Activated T-cell treated with anti-CD3 and anti-CD28 coated beads, Interleukin-2, amount 50 U/mL, for 24 hours (primary cell): Measurements from ENCODE around the gene KCNAB3.
"Not testable (repeated sequence)": the region's sequence is repeated elsewhere in the genome, so short reads cannot be mapped to it uniquely, and the experiment has no call there.

Experiments
- DNase-seq: peaks from one replicate; pipeline ENCODE4 v3.0.0-alpha.2; 2020
- H3K27ac Mint-ChIP-seq: 2 replicates; pipeline ENCODE4 v1.8.0; 2020; ENCODE audit warnings: mild to moderate bottlenecking, mixed read lengths
- H3K27me3 Mint-ChIP-seq: 2 replicates; pipeline ENCODE4 v1.8.0; 2020; ENCODE audit warnings: mixed read lengths
- H3K36me3 Mint-ChIP-seq: 2 replicates; pipeline ENCODE4 v1.8.0; 2020; ENCODE audit warnings: low read depth, mixed read lengths
- H3K4me1 Mint-ChIP-seq: 2 replicates; pipeline ENCODE4 v1.8.0; 2020; ENCODE audit warnings: low read depth, mixed read lengths
- H3K4me3 Mint-ChIP-seq: 2 replicates; pipeline ENCODE4 v1.8.0; 2020; ENCODE audit warnings: mild to moderate bottlenecking, moderate library complexity, mixed read lengths
- H3K9me3 Mint-ChIP-seq: 2 replicates; pipeline ENCODE4 v1.8.0; 2020; ENCODE audit warnings: mixed read lengths

Gene KCNAB3

GRCh38 chr17:7929158-7930023, at the start of gene KCNAB3:
KCNAB3 (minus strand) TSS chr17:7929856; CDS start chr17:7929435, 421 bp downstream.
- Mint-ChIP-seq H3K9me3 (no peaks in the 10 kb centered on the region), H3K27me3 (no peaks in the 10 kb centered on the region), H3K4me3 (peak within 1 kb of the TSS; percentile 94), H3K36me3 (peaks cover 60% of the 10 kb centered on the region), H3K4me1 (peaks cover 38% of the 10 kb centered on the region), H3K27ac (peak within 1 kb of the TSS; percentile 98)
- peak; percentile 70 for DNase-seq

- H3K4me3 Mint-ChIP-seq: no peak overlapping the region
These were observed 48.1 kb upstream of the KCNAB3 start for GRCh38 chr17:7977805-7978204.

GRCh38 chr17:7977039-7977438, 47.4 kb upstream of the KCNAB3 start:
- no peak for DNase-seq
- Mint-ChIP-seq H3K27ac (no peak overlapping the region), H3K4me3 (no peak overlapping the region), H3K4me1 (no peaks in the 10 kb centered on the region), H3K27me3 (peaks cover 9% of the 10 kb centered on the region), H3K36me3 (peaks cover 5% of the 10 kb centered on the region), H3K9me3 (peaks cover 16% of the 10 kb centered on the region)

More at GRCh38 chr17:7977805-7978204, 48.1 kb upstream of the KCNAB3 start:
- H3K36me3 Mint-ChIP-seq: peaks cover 5% of the 10 kb centered on the region
- peaks cover 16% of the 10 kb centered on the region for H3K9me3 Mint-ChIP-seq
- no peak for DNase-seq
- no peaks in the 10 kb centered on the region for H3K4me1 Mint-ChIP-seq
- peaks cover 16% of the 10 kb centered on the region for H3K27me3 Mint-ChIP-seq
- H3K27ac Mint-ChIP-seq: no peak overlapping the region

GRCh38 chr17:7974638-7975131, 45.0 kb upstream of the KCNAB3 start:
- Mint-ChIP-seq H3K36me3 (peaks cover 5% of the 10 kb centered on the region), H3K27ac (no peak overlapping the region), H3K4me1 (no peaks in the 10 kb centered on the region), H3K27me3 (peaks cover 16% of the 10 kb centered on the region), H3K4me3 (no peak overlapping the region), H3K9me3 (peaks cover 16% of the 10 kb centered on the region)
- DNase-seq: no peak

GRCh38 chr17:7972131-7972785, 42.6 kb upstream of the KCNAB3 start:
- Mint-ChIP-seq H3K4me3 (no peak overlapping the region), H3K27ac (no peak overlapping the region), H3K27me3 (peaks cover 16% of the 10 kb centered on the region), H3K9me3 (peaks cover 16% of the 10 kb centered on the region), H3K4me1 (no peaks in the 10 kb centered on the region), H3K36me3 (peaks cover 5% of the 10 kb centered on the region)
- DNase-seq: no peak

GRCh38 chr17:7971651-7972050, 42.0 kb upstream of the KCNAB3 start:
- peaks cover 13% of the 10 kb centered on the region for H3K27me3 Mint-ChIP-seq
- no peaks in the 10 kb centered on the region for H3K4me1 Mint-ChIP-seq
- no peak overlapping the region for H3K4me3 Mint-ChIP-seq
- no peak overlapping the region for H3K27ac Mint-ChIP-seq
- no peak for DNase-seq
- H3K9me3 Mint-ChIP-seq: peaks cover 16% of the 10 kb centered on the region
- H3K36me3 Mint-ChIP-seq: peaks cover 5% of the 10 kb centered on the region

GRCh38 chr17:7969433-7969832, 39.8 kb upstream of the KCNAB3 start:
- Mint-ChIP-seq H3K4me1 (no peaks in the 10 kb centered on the region), H3K36me3 (peaks cover 2% of the 10 kb centered on the region), H3K4me3 (no peak overlapping the region), H3K27me3 (peaks cover 13% of the 10 kb centered on the region), H3K9me3 (peaks cover 2% of the 10 kb centered on the region), H3K27ac (no peak overlapping the region)
- no peak for DNase-seq

- H3K27me3 Mint-ChIP-seq: peaks cover 13% of the 10 kb centered on the region
- no peak overlapping the region for H3K27ac Mint-ChIP-seq
- no peak for DNase-seq
- H3K9me3 Mint-ChIP-seq: no peaks in the 10 kb centered on the region
- H3K36me3 Mint-ChIP-seq: no peaks in the 10 kb centered on the region
- H3K4me1 Mint-ChIP-seq: no peaks in the 10 kb centered on the region
- no peak overlapping the region for H3K4me3 Mint-ChIP-seq
These were observed 38.1 kb upstream of the KCNAB3 start for GRCh38 chr17:7967751-7968150.

- peaks cover 17% of the 10 kb centered on the region for H3K27me3 Mint-ChIP-seq
- H3K4me1 Mint-ChIP-seq: no peaks in the 10 kb centered on the region
- no peak overlapping the region for H3K4me3 Mint-ChIP-seq
- no peaks in the 10 kb centered on the region for H3K9me3 Mint-ChIP-seq
- no peaks in the 10 kb centered on the region for H3K36me3 Mint-ChIP-seq
- H3K27ac Mint-ChIP-seq: no peak overlapping the region
- DNase-seq: no peak
These were observed 31.8 kb upstream of the KCNAB3 start for GRCh38 chr17:7961421-7961820.

- DNase-seq: no peak
- Mint-ChIP-seq H3K4me3 (no peak overlapping the region), H3K4me1 (no peaks in the 10 kb centered on the region), H3K36me3 (no peaks in the 10 kb centered on the region), H3K27ac (no peak overlapping the region), H3K9me3 (no peaks in the 10 kb centered on the region), H3K27me3 (peaks cover 17% of the 10 kb centered on the region)
These were observed 30.0 kb upstream of the KCNAB3 start for GRCh38 chr17:7959503-7960253.

- no peaks in the 10 kb centered on the region for H3K36me3 Mint-ChIP-seq
- no peaks in the 10 kb centered on the region for H3K9me3 Mint-ChIP-seq
- peaks cover 11% of the 10 kb centered on the region for H3K27me3 Mint-ChIP-seq
- no peak overlapping the region for H3K27ac Mint-ChIP-seq
- H3K4me3 Mint-ChIP-seq: no peak overlapping the region
- peaks cover 13% of the 10 kb centered on the region for H3K4me1 Mint-ChIP-seq
- DNase-seq: no peak
These were observed 26.7 kb upstream of the KCNAB3 start for GRCh38 chr17:7956228-7956965.

- no peak overlapping the region for H3K27ac Mint-ChIP-seq
- H3K27me3 Mint-ChIP-seq: peaks cover 9% of the 10 kb centered on the region
- peaks cover 2% of the 10 kb centered on the region for H3K36me3 Mint-ChIP-seq
- no peaks in the 10 kb centered on the region for H3K9me3 Mint-ChIP-seq
- no peak for DNase-seq
- H3K4me3 Mint-ChIP-seq: no peak overlapping the region
- peaks cover 21% of the 10 kb centered on the region for H3K4me1 Mint-ChIP-seq
These were observed 26.0 kb upstream of the KCNAB3 start for GRCh38 chr17:7955414-7956227.

- H3K4me3 Mint-ChIP-seq, H3K27ac Mint-ChIP-seq, DNase-seq, H3K27me3 Mint-ChIP-seq, H3K9me3 Mint-ChIP-seq: not testable (repeated sequence)
- Mint-ChIP-seq H3K4me1 (peaks cover 28% of the 10 kb centered on the region), H3K36me3 (peaks cover 25% of the 10 kb centered on the region)
These were observed 23.6 kb upstream of the KCNAB3 start for GRCh38 chr17:7953266-7953665.
